DMS53 treated with DMSO at 0.1 percent for 48 hours (cell line): ENCODE results near the gene FADS6.

Experiments used
- DNase-seq: peaks from one replicate; lab custom pipeline; 2025; ENCODE audit not compliant: unreplicated experiment; lab: John Stamatoyannopoulos, UW

Gene FADS6

GRCh38 chr17:74892013-74892841, 1.2 kb downstream of the FADS6 start:
- peak; percentile 52 for DNase-seq

GRCh38 chr17:74890554-74890953, 2.9 kb downstream of the FADS6 start:
- no peak for DNase-seq

- DNase-seq: no peak
These were observed 5.0 kb downstream of the FADS6 start for GRCh38 chr17:74888469-74888868.

GRCh38 chr17:74883241-74883745, 10.1 kb downstream of the FADS6 start:
- DNase-seq: no peak

GRCh38 chr17:74882517-74883240, 10.8 kb downstream of the FADS6 start:
- no peak for DNase-seq

- DNase-seq: no peak
These were observed 12.4 kb downstream of the FADS6 start for GRCh38 chr17:74881073-74881472.

GRCh38 chr17:74879308-74879707, 14.1 kb downstream of the FADS6 start:
- no peak for DNase-seq

- no peak for DNase-seq
These were observed 14.8 kb downstream of the FADS6 start for GRCh38 chr17:74878658-74879057.

- no peak for DNase-seq
These were observed 15.6 kb downstream of the FADS6 start for GRCh38 chr17:74877592-74878548.

GRCh38 chr17:74875977-74876593, 17.3 kb downstream of the FADS6 start:
- DNase-seq: no peak

GRCh38 chr17:74875155-74875976, 18.1 kb downstream of the FADS6 start:
- no peak for DNase-seq

- DNase-seq: no peak
These were observed 18.8 kb downstream of the FADS6 start for GRCh38 chr17:74874615-74875037.

- peak; percentile 32 for DNase-seq
These were observed 19.4 kb downstream of the FADS6 start for GRCh38 chr17:74873874-74874614.

- peak; percentile 99 for DNase-seq
These were observed 20.2 kb downstream of the FADS6 start for GRCh38 chr17:74873037-74873873.

- no peak for DNase-seq
These were observed 21.0 kb downstream of the FADS6 start, which contains the start of gene FDXR for GRCh38 chr17:74872313-74873036. TSS of gene FDXR (minus strand) at chr17:74872994. CDS start at chr17:74872944, 50 bp downstream.

GRCh38 chr17:74871356-74872076, 21.9 kb downstream of the FADS6 start:
- DNase-seq: no peak

GRCh38 chr17:74870512-74870911, 22.9 kb downstream of the FADS6 start:
- DNase-seq: no peak
